ENCODE measurements around the gene CNTNAP5.

DNA sequence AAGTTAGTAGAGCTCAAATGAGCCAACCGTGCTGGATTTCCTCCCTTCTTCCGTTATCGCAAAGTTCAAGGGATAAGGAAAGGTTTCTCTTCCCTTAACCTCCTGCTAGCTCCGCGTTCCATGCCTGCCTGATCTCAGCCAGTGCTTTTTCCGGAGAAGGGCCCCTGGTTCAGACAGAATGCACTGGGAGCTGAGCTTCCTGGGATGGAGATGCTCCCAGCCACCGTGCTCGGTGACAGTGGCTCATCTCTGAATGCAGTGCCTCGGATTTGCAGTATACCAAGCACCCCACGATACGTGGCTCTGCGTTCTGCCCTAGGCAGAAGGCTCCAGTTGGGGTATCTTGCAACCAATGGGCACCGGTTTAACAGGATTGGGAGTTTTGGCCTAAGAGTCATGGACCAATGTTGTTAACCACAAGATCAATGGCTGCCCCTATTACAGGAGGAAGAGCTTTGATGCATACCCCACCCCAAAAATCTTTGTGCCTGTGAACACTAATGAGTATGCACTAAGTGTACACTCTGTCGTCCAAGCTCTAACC, 876 bp downstream of the CNTNAP5 start:
- TF ChIP-seq, protein P1, sequence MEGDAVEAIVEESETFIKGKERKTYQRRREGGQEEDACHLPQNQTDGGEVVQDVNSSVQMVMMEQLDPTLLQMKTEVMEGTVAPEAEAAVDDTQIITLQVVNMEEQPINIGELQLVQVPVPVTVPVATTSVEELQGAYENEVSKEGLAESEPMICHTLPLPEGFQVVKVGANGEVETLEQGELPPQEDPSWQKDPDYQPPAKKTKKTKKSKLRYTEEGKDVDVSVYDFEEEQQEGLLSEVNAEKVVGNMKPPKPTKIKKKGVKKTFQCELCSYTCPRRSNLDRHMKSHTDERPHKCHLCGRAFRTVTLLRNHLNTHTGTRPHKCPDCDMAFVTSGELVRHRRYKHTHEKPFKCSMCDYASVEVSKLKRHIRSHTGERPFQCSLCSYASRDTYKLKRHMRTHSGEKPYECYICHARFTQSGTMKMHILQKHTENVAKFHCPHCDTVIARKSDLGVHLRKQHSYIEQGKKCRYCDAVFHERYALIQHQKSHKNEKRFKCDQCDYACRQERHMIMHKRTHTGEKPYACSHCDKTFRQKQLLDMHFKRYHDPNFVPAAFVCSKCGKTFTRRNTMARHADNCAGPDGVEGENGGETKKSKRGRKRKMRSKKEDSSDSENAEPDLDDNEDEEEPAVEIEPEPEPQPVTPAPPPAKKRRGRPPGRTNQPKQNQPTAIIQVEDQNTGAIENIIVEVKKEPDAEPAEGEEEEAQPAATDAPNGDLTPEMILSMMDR (conservative IDR thresholded peaks at IDR 0.05; ENCODE audit: low read length): no peak
- TF ChIP-seq EZH2phosphoT487 (IDR thresholded peaks at IDR 0.05; ENCODE audit: borderline replicate concordance): no peak
